ENCODE data around the gene TNFRSF12A.

DNA sequence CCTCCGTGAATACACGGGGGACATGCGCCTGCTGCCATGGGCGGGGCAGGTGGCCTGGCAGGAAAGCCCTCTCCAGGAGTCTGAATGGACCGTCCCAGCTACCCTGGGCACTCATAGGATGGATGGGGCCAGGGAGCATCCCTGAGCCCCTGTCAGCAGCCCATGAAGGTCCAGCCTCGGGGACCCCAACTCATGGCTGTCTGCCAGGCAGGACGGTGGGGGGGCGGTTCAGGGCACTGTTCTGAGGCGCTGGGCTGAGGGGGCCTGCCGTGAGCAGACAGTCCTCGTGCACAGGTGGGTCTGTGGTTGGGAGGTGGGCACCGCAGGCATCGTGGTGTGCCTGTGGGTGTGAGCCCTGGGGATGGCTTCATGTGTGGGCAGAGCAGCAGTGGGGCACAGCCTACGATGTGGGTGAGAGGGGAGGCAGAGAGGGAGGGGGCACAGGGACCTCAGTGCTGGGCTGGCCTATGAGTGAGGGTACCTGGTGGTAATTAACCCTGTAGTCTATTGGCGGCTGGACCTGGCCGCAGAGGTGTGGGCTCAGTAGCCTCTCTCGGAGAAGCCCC, 33.5 kb upstream of the TNFRSF12A start:
- TF ChIP-seq, protein P1, sequence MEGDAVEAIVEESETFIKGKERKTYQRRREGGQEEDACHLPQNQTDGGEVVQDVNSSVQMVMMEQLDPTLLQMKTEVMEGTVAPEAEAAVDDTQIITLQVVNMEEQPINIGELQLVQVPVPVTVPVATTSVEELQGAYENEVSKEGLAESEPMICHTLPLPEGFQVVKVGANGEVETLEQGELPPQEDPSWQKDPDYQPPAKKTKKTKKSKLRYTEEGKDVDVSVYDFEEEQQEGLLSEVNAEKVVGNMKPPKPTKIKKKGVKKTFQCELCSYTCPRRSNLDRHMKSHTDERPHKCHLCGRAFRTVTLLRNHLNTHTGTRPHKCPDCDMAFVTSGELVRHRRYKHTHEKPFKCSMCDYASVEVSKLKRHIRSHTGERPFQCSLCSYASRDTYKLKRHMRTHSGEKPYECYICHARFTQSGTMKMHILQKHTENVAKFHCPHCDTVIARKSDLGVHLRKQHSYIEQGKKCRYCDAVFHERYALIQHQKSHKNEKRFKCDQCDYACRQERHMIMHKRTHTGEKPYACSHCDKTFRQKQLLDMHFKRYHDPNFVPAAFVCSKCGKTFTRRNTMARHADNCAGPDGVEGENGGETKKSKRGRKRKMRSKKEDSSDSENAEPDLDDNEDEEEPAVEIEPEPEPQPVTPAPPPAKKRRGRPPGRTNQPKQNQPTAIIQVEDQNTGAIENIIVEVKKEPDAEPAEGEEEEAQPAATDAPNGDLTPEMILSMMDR (IDR thresholded peaks at IDR 0.05) = no peak
- no peak for TF ChIP-seq SIN3A (IDR thresholded peaks at IDR 0.05; ENCODE audit: borderline replicate concordance, insufficient read depth, low read depth, low read length)
